Lower leg skin (tissue), 3 donors: ENCODE results near the gene OR6K6.

Experiments
- CTCF ChIP-seq, 3 donors: fragments of 450-650 bp; IDR thresholded peaks; one replicate each; pipeline ENCODE4 v1.5.1; 2016; ENCODE audit warnings: antibody characterized with exemption in 3 of 3, mild to moderate bottlenecking in 3 of 3, moderate library complexity in 2 of 3
- POLR2A ChIP-seq, 2 donors: fragments of 450-650 bp; IDR thresholded peaks; one replicate each; pipeline ENCODE4 v1.6.1; 2016 to 2017; ENCODE audit warnings: antibody characterized with exemption in 2 of 2, mild to moderate bottlenecking in 1 of 2, moderate library complexity in 1 of 2

GRCh38 chr1:158706096-158706495 lies 48.4 kb upstream of the OR6K6 start:
- TF ChIP-seq POLR2A (IDR thresholded peaks at IDR 0.05) (no peak), CTCF (IDR thresholded peaks at IDR 0.05) (no peak)
